HG03565 (cell line): ENCODE data around the gene ARHGEF17.
A peak's percentile ranks its signal among the peaks of the same experiment; 100 is the strongest.
"Not testable (repeated sequence)": the region's sequence is repeated elsewhere in the genome, so short reads cannot be mapped to it uniquely, and the experiment has no call there.

Experiments used
- ATAC-seq: cut with Tn5 transposase; IDR thresholded peaks from one replicate; pipeline ENCODE4 v1.9.1; 2021; ENCODE audit warnings: mild to moderate bottlenecking, moderate library complexity; ENCODE audit not compliant: unreplicated experiment

The ARHGEF17 gene, protein sequence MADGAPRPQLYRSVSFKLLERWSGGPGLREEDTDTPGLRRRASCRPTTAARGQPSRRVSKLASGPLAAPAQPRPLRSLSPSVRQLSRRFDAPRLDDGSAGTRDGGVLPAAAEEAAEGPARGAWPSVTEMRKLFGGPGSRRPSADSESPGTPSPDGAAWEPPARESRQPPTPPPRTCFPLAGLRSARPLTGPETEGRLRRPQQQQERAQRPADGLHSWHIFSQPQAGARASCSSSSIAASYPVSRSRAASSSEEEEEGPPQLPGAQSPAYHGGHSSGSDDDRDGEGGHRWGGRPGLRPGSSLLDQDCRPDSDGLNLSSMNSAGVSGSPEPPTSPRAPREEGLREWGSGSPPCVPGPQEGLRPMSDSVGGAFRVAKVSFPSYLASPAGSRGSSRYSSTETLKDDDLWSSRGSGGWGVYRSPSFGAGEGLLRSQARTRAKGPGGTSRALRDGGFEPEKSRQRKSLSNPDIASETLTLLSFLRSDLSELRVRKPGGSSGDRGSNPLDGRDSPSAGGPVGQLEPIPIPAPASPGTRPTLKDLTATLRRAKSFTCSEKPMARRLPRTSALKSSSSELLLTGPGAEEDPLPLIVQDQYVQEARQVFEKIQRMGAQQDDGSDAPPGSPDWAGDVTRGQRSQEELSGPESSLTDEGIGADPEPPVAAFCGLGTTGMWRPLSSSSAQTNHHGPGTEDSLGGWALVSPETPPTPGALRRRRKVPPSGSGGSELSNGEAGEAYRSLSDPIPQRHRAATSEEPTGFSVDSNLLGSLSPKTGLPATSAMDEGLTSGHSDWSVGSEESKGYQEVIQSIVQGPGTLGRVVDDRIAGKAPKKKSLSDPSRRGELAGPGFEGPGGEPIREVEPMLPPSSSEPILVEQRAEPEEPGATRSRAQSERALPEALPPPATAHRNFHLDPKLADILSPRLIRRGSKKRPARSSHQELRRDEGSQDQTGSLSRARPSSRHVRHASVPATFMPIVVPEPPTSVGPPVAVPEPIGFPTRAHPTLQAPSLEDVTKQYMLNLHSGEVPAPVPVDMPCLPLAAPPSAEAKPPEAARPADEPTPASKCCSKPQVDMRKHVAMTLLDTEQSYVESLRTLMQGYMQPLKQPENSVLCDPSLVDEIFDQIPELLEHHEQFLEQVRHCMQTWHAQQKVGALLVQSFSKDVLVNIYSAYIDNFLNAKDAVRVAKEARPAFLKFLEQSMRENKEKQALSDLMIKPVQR (N-terminal part only)

DNA sequence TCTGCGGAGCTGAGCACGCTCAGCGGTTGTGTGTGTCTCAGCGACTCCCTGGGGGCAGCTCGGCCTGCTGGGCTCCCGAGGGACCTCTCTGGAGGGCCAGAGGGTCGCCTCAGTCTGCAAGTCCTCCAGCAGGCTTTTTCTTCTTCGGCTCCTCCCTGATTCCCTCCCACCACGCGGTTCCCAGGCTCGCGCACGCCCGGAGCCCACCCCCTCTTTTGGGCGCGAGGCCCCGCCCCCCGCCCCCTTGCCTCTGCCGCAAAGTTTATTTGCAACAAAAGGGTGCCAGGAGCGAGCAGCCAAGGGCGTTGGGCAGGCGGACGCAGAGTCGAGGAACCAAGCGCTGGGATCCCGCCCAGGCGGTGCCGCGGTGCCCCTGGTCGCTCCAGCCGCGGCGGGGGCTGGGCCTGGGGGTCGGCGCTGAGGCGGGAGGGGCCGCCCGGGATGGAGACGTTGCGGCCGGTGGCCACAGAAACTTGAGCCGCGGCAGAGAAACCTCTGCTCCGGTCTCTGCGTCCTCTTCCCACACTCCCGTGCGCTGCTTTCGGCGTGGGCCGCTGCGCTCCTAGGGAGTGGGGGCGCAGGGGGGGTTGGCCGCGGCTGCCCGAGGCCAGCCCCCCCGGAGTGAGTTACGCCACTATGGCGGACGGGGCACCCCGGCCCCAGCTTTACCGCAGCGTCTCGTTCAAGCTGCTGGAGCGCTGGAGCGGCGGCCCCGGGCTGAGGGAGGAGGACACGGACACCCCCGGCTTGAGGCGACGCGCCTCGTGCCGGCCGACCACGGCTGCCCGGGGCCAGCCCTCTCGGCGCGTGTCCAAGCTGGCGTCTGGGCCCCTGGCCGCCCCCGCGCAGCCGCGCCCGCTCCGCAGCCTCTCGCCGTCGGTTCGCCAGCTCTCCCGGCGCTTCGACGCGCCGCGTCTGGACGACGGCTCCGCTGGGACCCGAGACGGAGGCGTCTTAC, at the start of gene ARHGEF17:
TSS of gene ARHGEF17 (plus strand) at position 274 of the 958 bp plus-strand sequence. CDS start at position 637, 363 bp downstream.
- peak; percentile 19 for ATAC-seq

- ATAC-seq: no peak
These were observed 48.5 kb upstream of the ARHGEF17 start for GRCh38 chr11:73259406-73260126.

- no peak for ATAC-seq
These were observed 48.0 kb upstream of the ARHGEF17 start for GRCh38 chr11:73260127-73260457.

GRCh38 chr11:73262851-73263495, 45.1 kb upstream of the ARHGEF17 start:
- ATAC-seq: no peak

GRCh38 chr11:73263640-73264039, 44.4 kb upstream of the ARHGEF17 start:
- no peak for ATAC-seq

- ATAC-seq: no peak
These were observed 42.7 kb upstream of the ARHGEF17 start for GRCh38 chr11:73265278-73265810.

DNA sequence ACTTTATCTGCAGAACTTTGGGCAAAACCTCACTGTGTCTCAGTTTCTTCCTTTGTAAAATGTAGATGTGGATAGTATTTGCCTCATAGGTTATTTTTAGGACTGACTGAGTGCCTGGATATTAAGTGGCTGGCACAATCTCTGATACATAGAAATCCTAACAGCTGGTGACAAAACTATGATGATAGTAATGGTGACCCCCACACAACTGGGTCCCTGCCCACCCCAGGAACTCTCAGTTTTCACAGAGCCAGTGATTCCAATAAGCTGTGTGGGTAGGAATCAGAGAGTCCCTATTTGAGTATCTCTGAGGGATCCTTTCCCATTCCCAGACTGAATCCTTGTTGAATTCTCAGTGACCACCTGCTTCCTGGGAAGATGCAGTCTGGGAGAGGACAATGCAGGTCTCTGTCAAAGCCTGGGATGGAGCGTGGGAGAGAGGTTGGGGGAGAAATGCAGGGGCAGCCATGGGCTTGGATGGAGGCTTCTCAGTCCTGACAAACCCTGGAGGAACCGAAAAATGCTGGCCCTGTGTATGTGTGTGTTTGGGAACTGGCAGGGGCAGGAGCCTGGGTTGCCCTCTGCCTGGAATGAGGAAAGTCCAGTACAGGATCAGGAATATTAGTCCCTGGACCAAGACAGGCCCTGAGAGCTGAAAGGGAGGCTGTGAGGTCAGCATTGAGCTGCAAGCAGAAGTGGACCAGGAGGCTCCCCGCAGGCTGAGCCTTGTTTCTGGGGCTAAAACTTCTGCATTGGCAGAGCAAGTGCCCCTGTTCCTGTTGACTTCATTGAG, 42.0 kb upstream of the ARHGEF17 start:
- no peak for ATAC-seq

- no peak for ATAC-seq
These were observed 41.4 kb upstream of the ARHGEF17 start for GRCh38 chr11:73266646-73267020.

DNA sequence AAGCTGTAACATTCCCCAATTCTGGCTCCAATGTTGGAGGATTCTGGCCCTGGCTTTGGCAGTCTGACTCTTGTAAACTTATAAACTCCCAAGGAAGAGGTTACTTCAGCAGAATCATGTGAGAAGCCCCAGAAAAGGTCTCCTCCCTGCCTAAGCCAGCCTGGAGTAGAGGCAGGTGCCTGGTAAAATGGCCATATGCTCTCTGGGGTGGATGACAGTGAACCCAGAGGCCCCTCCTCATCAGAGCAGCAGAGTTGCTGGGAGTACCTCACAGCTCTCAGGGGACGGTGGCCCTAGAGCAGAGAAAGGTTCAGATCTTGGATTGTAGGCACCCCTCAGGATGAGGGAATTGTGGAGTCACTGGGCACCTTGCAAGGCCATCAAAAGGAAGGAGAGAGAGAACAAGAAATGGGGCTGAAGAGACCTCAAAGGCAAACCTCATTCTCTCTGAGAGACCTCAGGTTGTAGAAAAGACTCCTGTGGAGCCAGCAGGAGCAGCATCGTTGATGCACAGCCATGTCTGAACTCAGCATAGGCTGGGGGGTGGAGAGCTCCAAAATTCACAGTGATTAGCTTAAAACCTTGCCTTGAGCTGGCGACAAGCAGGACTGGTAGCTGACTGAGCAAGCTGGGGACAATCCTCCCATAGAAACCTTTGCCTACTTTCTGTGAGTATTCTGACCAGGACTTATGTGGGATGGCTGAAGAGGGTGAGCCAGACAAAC, 40.8 kb upstream of the ARHGEF17 start:
- ATAC-seq: no peak

- ATAC-seq: no peak
These were observed 40.1 kb upstream of the ARHGEF17 start for GRCh38 chr11:73267906-73268540.

DNA sequence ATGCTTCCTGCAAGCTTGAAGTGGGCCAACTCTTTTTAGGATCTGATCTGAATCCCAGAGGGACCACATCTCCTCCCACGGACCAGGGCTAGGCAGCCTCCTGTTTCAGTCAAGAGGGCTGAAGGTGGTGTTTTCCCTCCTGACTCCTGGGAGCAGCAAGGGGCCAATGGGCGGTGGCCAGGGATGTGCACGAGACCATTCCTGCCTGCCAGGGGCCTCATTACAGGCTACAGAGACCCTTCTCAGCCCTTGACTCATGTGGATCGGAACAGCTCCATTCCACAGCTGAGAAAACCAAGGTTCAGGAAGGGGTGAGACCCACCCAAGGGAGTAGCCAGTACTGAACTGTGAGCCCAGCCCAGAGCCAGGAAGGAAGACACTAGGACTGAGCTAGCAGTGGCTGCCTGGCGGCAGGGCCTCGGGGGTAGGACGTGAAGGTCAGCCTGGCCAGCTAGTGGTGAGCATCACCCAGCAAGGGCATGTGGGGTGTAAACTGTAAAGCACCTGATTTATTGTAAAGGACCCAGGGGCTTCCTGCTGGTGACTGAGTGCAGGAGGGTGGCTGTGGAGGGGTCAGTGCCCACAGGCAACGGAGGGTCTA, 39.3 kb upstream of the ARHGEF17 start:
- ATAC-seq: no peak

- no peak for ATAC-seq
These were observed 38.5 kb upstream of the ARHGEF17 start for GRCh38 chr11:73269459-73270015.

- no peak for ATAC-seq
These were observed 37.8 kb upstream of the ARHGEF17 start for GRCh38 chr11:73270016-73270854.

DNA sequence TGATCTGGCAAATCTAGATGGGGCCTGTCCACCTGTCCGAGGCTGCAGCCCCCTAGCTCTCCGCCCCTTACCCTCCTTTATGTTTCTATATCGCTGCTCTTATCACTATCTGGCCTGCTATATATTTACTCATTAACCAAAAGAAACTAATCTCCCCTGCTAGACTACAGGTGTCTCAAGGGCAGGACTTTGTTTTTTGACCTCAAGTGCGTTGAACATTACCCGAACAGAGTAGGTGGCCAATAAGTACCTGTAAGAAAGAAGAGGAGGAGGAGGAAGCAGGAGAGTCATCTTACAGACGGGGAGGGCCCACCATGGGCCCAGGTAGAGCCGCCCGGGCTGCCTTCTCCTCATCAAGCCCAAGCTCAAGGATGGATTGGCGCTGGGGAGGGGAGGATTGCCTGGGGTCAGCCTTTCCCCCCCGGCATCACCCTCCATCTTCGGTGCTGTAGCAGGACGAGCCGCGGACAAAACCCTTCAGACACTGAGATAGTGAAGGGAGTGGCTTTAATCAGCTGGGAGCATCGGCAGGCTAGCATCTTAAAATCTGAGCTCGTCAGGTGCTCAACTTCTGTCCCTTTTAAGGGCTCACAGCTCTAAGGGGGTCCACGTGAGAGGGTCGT, 37.1 kb upstream of the ARHGEF17 start:
- no peak for ATAC-seq

- not testable (repeated sequence) for ATAC-seq
These were observed 36.6 kb upstream of the ARHGEF17 start for GRCh38 chr11:73271478-73271865.
